CD14-positive monocyte (primary cell): ENCODE results near the gene MYOZ3. TPM values are rescaled to one million over a fixed set of nuclear protein-coding genes. Genes with fewer than 3 reads are reported as not detected.

Source experiments
- DNase-seq, 3 donors: peaks; one replicate each; pipeline ENCODE4 v3.0.0-alpha.2; 2011 to 2022
- H2AFZ ChIP-seq: 2 replicates; pipeline ENCODE4 v1.6.0; 2012; ENCODE audit warnings: mild to moderate bottlenecking, low read depth, low read length, inconsistent platforms; ENCODE audit not compliant: insufficient read depth, poor library complexity, severe bottlenecking
- H3K27ac ChIP-seq, 2 donors: 1 replicate in 1 of 2; 2 replicates in 1 of 2; pipeline ENCODE4 v1.5.1; 2012 to 2013; ENCODE audit warnings: low read length in 2 of 2, control low read depth in 1 of 2, inconsistent platforms in 1 of 2, low read depth in 1 of 2, mild to moderate bottlenecking in 1 of 2
- H3K27me3 ChIP-seq, 2 donors: one replicate each; pipeline versions ENCODE4 v1.6.0 to v1.6.1; 2011 to 2013; ENCODE audit warnings: low read length in 2 of 2; ENCODE audit not compliant: control insufficient read depth in 2 of 2, insufficient read depth in 2 of 2
- H3K36me3 ChIP-seq, 2 donors: replicated peaks in 1 of 2; 1 replicate in 1 of 2; 2 replicates in 1 of 2; pipeline versions ENCODE4 v1.5.1 to v1.6.1; 2012 to 2013; ENCODE audit warnings: low read length in 2 of 2, control low read depth in 1 of 2, inconsistent platforms in 1 of 2, mild to moderate bottlenecking in 1 of 2; ENCODE audit not compliant: insufficient read depth in 2 of 2, control insufficient read depth in 1 of 2
- H3K4me1 ChIP-seq, 2 donors: 1 replicate in 1 of 2; 2 replicates in 1 of 2; pipeline versions ENCODE4 v1.5.1 to v1.6.1; 2012 to 2013; ENCODE audit warnings: low read length in 2 of 2, control low read depth in 1 of 2, inconsistent platforms in 1 of 2, mild to moderate bottlenecking in 1 of 2, moderate library complexity in 1 of 2; ENCODE audit not compliant: insufficient read depth in 2 of 2, control insufficient read depth in 1 of 2
- H3K4me2 ChIP-seq: replicated peaks from 2 replicates; pipeline ENCODE3; 2012; ENCODE audit warnings: low read length, moderate library complexity, mild to moderate bottlenecking; ENCODE audit not compliant: poor library complexity, severe bottlenecking; ENCODE audit errors: extremely low read depth
- H3K4me3 ChIP-seq, 3 experiments: fragments of 200-600 bp in 1 of 3; sonication (generic) in 1 of 3; replicated peaks in 1 of 3; 1 replicate in 2 of 3; 2 replicates in 1 of 3; pipeline ENCODE4 v1.5.1; 2011 to 2013; ENCODE audit warnings: low read length in 3 of 3, mild to moderate bottlenecking in 3 of 3, control low read depth in 2 of 3, low read depth in 2 of 3, inconsistent platforms in 1 of 3, moderate library complexity in 1 of 3
- H3K79me2 ChIP-seq: 2 replicates; pipeline ENCODE4 v1.6.0; 2012; ENCODE audit warnings: mild to moderate bottlenecking, control low read depth, inconsistent platforms, low read length, moderate library complexity; ENCODE audit not compliant: insufficient read depth
- H3K9ac ChIP-seq: 2 replicates; pipeline ENCODE4 v1.6.0; 2017; ENCODE audit warnings: low read length, mild to moderate bottlenecking; ENCODE audit not compliant: insufficient read depth, poor library complexity, severe bottlenecking
- H3K9me3 ChIP-seq, 2 donors: replicated peaks in 1 of 2; 1 replicate in 1 of 2; 2 replicates in 1 of 2; pipeline versions ENCODE4 v1.5.1 to v1.6.1; 2012 to 2013; ENCODE audit warnings: low read length in 2 of 2, control low read depth in 1 of 2; ENCODE audit not compliant: control insufficient read depth in 1 of 2, insufficient read depth in 1 of 2
- H4K20me1 ChIP-seq: 2 replicates; pipeline ENCODE4 v1.6.0; 2012; ENCODE audit warnings: mild to moderate bottlenecking, low read length, control low read depth, moderate library complexity; ENCODE audit not compliant: insufficient read depth
- H3K27ac Mint-ChIP-seq, 7 donors: one replicate each; pipeline ENCODE4 v1.8.0; 2020; ENCODE audit warnings: mild to moderate bottlenecking in 7 of 7, mixed read lengths in 7 of 7, moderate library complexity in 6 of 7, inconsistent platforms in 2 of 7
- H3K27me3 Mint-ChIP-seq, 3 donors: one replicate each; pipeline ENCODE4 v1.8.0; 2021 to 2022; ENCODE audit warnings: low read depth in 3 of 3, mild to moderate bottlenecking in 3 of 3, mixed read lengths in 3 of 3, moderate library complexity in 3 of 3, inconsistent platforms in 1 of 3
- H3K36me3 Mint-ChIP-seq, 2 donors: one replicate each; pipeline ENCODE4 v1.8.0; 2020; ENCODE audit warnings: mixed read lengths in 2 of 2, inconsistent platforms in 1 of 2, mild to moderate bottlenecking in 1 of 2
- H3K4me1 Mint-ChIP-seq: one replicate; pipeline ENCODE4 v1.8.0; 2020; ENCODE audit warnings: mild to moderate bottlenecking, mixed read lengths
- H3K4me3 Mint-ChIP-seq, 2 donors: one replicate each; pipeline ENCODE4 v1.8.0; 2020; ENCODE audit warnings: mild to moderate bottlenecking in 2 of 2, mixed read lengths in 2 of 2, moderate library complexity in 1 of 2
- H3K9me3 Mint-ChIP-seq, 7 donors: one replicate each; pipeline ENCODE4 v1.8.0; 2020 to 2022; ENCODE audit warnings: mixed read lengths in 7 of 7, mild to moderate bottlenecking in 6 of 7, moderate library complexity in 6 of 7, inconsistent platforms in 2 of 7
- WGBS: methylation state at CpG from one replicate; pipeline ENCODE4 v1.1.5; 2013; ENCODE audit warnings: missing lambda C conversion rate; ENCODE audit not compliant: insufficient coverage; 5-methylcytosine and 5-hydroxymethylcytosine counted together
- intact Hi-C, 2 donors: fragments of 100-400 bp; cut with micrococcal nuclease; formaldehyde crosslinking; loops; one replicate each; pipeline versions ENCODE4 v1.15.0 to v1.15.1; 2023
- polyA plus RNA-seq, 3 donors: library from polyadenylated mRNA; depleted of rRNA in 1 of 3; unstranded in 2 of 3; stranded (reverse) in 1 of 3; fragments of 300-500 nt in 2 of 3; fragments of >200 nt in 1 of 3; fragmentation: Illumina TruSeq in 2 of 3; gene quantifications; 1 replicate in 2 of 3; 2 replicates in 1 of 3; pipeline ENCODE4 v1.2.3, GENCODE V29; 2012 to 2021
- TF ChIP-seq, protein P1 (sequence below): fragments of 200-600 bp; IDR thresholded peaks from one replicate; pipeline ENCODE4 v1.8.0; 2022; ENCODE audit warnings: antibody characterized with exemption, mild to moderate bottlenecking

Gene MYOZ3
- polyA plus RNA-seq, 3 donors, result not detected

DNA sequence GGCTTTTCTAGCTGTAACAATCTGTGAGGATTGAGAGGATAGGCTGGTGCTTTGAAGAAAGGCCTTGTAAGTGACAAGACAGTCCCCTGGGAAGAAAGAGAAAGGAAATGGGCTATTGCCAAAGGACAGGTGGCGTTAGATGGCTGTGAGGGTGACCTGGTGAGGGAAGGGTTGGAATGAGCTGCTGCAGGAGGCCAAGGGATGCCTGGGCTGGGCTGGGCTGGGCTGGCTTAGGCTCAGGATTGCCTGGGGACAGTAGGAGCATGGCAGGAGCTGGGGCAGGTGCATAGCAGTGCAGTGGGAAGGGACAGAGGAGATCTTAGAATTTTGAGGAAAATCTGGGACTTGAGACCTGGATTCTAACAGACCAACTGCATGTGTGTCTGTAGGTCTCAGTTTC, 9.7 kb upstream of the MYOZ3 start:
- H3K4me2 ChIP-seq, result no peak overlapping the region
- H4K20me1 ChIP-seq, result no peaks in the 10 kb centered on the region
- 92% methylated on average over 1 of the region's 1 CpG for WGBS
- peaks cover 4 to 7% of the 10 kb centered on the region in 2 donors for H3K4me1 ChIP-seq
- Mint-ChIP-seq H3K27ac (no peak overlapping the region), H3K9me3 (peaks cover 0 to 2% (median 0%) of the 10 kb centered on the region in 7 donors), H3K27me3 (peaks cover 4 to 12% (median 9%) of the 10 kb centered on the region in 3 donors), H3K36me3 (no peaks in the 10 kb centered on the region), H3K4me3 (no peak overlapping the region), H3K4me1 (peaks cover 5% of the 10 kb centered on the region)
- no peaks in the 10 kb centered on the region for H3K36me3 ChIP-seq
- no peak for DNase-seq
- no peak overlapping the region for H3K9ac ChIP-seq
- no peaks in the 10 kb centered on the region for H3K9me3 ChIP-seq
- H2AFZ ChIP-seq, result no peak overlapping the region
- intact Hi-C loops, result loop anchor here in 1 of 2 donors (10.0 kb wide), 1 partner anchor 197 kb away; no protein-coding TSS in a partner anchor
- peaks cover 0 to 4% of the 10 kb centered on the region in 2 donors for H3K27me3 ChIP-seq
- no peaks in the 10 kb centered on the region for H3K79me2 ChIP-seq
- H3K27ac ChIP-seq, result no peak overlapping the region
- TF ChIP-seq, protein P1, sequence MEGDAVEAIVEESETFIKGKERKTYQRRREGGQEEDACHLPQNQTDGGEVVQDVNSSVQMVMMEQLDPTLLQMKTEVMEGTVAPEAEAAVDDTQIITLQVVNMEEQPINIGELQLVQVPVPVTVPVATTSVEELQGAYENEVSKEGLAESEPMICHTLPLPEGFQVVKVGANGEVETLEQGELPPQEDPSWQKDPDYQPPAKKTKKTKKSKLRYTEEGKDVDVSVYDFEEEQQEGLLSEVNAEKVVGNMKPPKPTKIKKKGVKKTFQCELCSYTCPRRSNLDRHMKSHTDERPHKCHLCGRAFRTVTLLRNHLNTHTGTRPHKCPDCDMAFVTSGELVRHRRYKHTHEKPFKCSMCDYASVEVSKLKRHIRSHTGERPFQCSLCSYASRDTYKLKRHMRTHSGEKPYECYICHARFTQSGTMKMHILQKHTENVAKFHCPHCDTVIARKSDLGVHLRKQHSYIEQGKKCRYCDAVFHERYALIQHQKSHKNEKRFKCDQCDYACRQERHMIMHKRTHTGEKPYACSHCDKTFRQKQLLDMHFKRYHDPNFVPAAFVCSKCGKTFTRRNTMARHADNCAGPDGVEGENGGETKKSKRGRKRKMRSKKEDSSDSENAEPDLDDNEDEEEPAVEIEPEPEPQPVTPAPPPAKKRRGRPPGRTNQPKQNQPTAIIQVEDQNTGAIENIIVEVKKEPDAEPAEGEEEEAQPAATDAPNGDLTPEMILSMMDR, result no peak
- H3K4me3 ChIP-seq, result no peak overlapping the region

DNA sequence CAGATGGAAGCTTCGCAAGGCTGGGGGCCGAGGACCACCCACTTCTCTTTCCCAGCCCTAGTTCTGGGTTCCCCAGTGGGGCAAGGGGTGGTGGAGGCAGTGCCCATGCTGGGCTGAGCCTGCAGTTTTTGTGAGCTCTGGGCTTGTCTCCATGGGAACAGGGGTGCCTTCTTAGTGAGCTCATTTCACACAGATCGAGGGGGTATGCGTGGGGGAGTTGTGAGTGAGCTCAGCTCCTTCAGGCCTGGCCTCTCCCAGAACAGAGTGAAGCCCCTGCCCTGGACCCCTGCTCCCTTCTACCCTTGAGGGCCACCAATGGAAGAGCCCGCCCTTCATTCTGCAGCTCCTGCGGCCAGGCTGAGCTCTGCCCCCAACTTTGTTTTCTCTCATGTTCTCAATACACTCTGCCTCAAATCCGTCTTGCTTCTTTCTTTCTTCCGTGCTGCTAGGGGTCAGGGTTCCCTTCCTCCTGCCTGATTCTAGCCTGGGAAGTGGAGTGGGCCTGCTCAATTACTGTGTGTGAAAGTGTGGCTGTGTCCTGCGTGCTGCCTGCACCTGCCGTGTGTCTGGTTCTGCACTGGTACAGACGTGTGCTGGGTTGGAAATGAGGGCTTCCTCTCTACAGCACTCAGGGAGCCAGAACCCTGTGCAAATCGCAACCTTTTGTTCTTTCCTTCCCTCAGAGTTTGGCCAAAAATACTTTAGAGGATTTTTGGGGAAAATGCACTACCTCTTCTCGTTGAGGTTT, 9.0 kb upstream of the MYOZ3 start:
- H3K27ac ChIP-seq, result no peak overlapping the region
- no peak for DNase-seq
- Mint-ChIP-seq H3K27me3 (peaks cover 4 to 12% (median 9%) of the 10 kb centered on the region in 3 donors), H3K4me3 (no peak overlapping the region), H3K36me3 (no peaks in the 10 kb centered on the region), H3K4me1 (peaks cover 7% of the 10 kb centered on the region), H3K9me3 (peaks cover 0 to 2% (median 0%) of the 10 kb centered on the region in 7 donors), H3K27ac (no peak overlapping the region)
- no peak overlapping the region for H2AFZ ChIP-seq
- no peaks in the 10 kb centered on the region for H3K36me3 ChIP-seq
- no peak overlapping the region for H3K9ac ChIP-seq
- WGBS, result 100% methylated on average over 2 of the region's 13 CpGs
- peaks cover 0 to 4% of the 10 kb centered on the region in 2 donors for H3K27me3 ChIP-seq
- no peaks in the 10 kb centered on the region for H4K20me1 ChIP-seq
- no peak overlapping the region for H3K4me3 ChIP-seq
- TF ChIP-seq, protein P1, result no peak
- H3K9me3 ChIP-seq, result no peaks in the 10 kb centered on the region
- intact Hi-C loops, result loop anchor here in 1 of 2 donors (10.0 kb wide), 1 partner anchor 197 kb away; no protein-coding TSS in a partner anchor
- H3K4me2 ChIP-seq, result no peak overlapping the region
- no peaks in the 10 kb centered on the region for H3K79me2 ChIP-seq
- peaks cover 8 to 12% of the 10 kb centered on the region in 2 donors for H3K4me1 ChIP-seq
